ENCODE data around the gene IL1RAPL1.

IL1RAPL1 gene

GRCh38 chrX:29478336-29479069, 891.3 kb downstream of the IL1RAPL1 start:
- H3K4me3 ChIP-seq (ENCODE audit: low read depth, low read length): no peak overlapping the region
- TF ChIP-seq CTCF (IDR thresholded peaks at IDR 0.05; ENCODE audit: low read depth, low read length) (peak; percentile 51), MAX (IDR thresholded peaks at IDR 0.05; ENCODE audit: low read depth, low read length) (no peak)
- DNase-seq (ENCODE audit: low read depth): peak; percentile 37

- H3K4me3 ChIP-seq (ENCODE audit: low read depth, low read length): no peak overlapping the region
- TF ChIP-seq POLR2A (IDR thresholded peaks at IDR 0.05; ENCODE audit: extremely low read depth, insufficient read length) (no peak), MYC (IDR thresholded peaks at IDR 0.05; ENCODE audit: low read depth, low read length) (no peak), CTCF (IDR thresholded peaks at IDR 0.05; ENCODE audit: low read depth, low read length) (no peak), MAX (IDR thresholded peaks at IDR 0.05; ENCODE audit: low read depth, low read length) (no peak)
Measured at GRCh38 chrX:29487214-29487613, 900.0 kb downstream of the IL1RAPL1 start.

GRCh38 chrX:29487714-29488113, 900.5 kb downstream of the IL1RAPL1 start:
- H3K4me3 ChIP-seq (ENCODE audit: low read depth, low read length): no peak overlapping the region
- peak; percentile 0 for DNase-seq (ENCODE audit: low read depth)
- no peak for TF ChIP-seq MYC (IDR thresholded peaks at IDR 0.05; ENCODE audit: low read depth, low read length)
- TF ChIP-seq POLR2A (IDR thresholded peaks at IDR 0.05; ENCODE audit: extremely low read depth, insufficient read length): no peak
- TF ChIP-seq MAX (IDR thresholded peaks at IDR 0.05; ENCODE audit: low read depth, low read length): no peak
- no peak for TF ChIP-seq CTCF (IDR thresholded peaks at IDR 0.05; ENCODE audit: low read depth, low read length)

More at GRCh38 chrX:29487214-29487613, 900.0 kb downstream of the IL1RAPL1 start:
- no peak for DNase-seq (ENCODE audit: low read depth)

- no peak for TF ChIP-seq POLR2A (IDR thresholded peaks at IDR 0.05; ENCODE audit: extremely low read depth, insufficient read length)
- no peak for TF ChIP-seq MAX (IDR thresholded peaks at IDR 0.05; ENCODE audit: low read depth, low read length)
- TF ChIP-seq CTCF (IDR thresholded peaks at IDR 0.05; ENCODE audit: low read depth, low read length): no peak
- no peak for DNase-seq (ENCODE audit: low read depth)
- H3K4me3 ChIP-seq (ENCODE audit: low read depth, low read length): no peak overlapping the region
Measured at GRCh38 chrX:29488919-29489318, 901.7 kb downstream of the IL1RAPL1 start.

- no peak for DNase-seq (ENCODE audit: low read depth)
- H3K4me3 ChIP-seq (ENCODE audit: low read depth, low read length): no peak overlapping the region
- TF ChIP-seq MAX (IDR thresholded peaks at IDR 0.05; ENCODE audit: low read depth, low read length): no peak
- TF ChIP-seq CTCF (IDR thresholded peaks at IDR 0.05; ENCODE audit: low read depth, low read length): no peak
- TF ChIP-seq MYC (IDR thresholded peaks at IDR 0.05; ENCODE audit: low read depth, low read length): no peak
- no peak for TF ChIP-seq POLR2A (IDR thresholded peaks at IDR 0.05; ENCODE audit: extremely low read depth, insufficient read length)
Measured at GRCh38 chrX:29490606-29491005, 903.4 kb downstream of the IL1RAPL1 start.

All from NB4 (cell line).